Lower lobe of right lung (tissue), 2 donors: ENCODE measurements around the gene PRPF8. TPM values are rescaled to one million over a fixed set of nuclear protein-coding genes. Genes with fewer than 3 reads are reported as not detected.

ENCODE experiments used
- ATAC-seq, 2 donors: fragments of 200-7000 bp; cut with Tn5 transposase; one replicate each; pipeline ENCODE4 v1.9.1; 2020 to 2022; ENCODE audit warnings: mild to moderate bottlenecking in 2 of 2, moderate library complexity in 2 of 2
- DNase-seq: peaks from one replicate; pipeline ENCODE4 v3.0.0-alpha.2; 2020
- H3K27ac ChIP-seq: fragments of 200-600 bp; one replicate; pipeline ENCODE4 v1.8.0; 2022
- H3K27me3 ChIP-seq: fragments of 200-600 bp; one replicate; pipeline ENCODE4 v1.8.0; 2022; ENCODE audit warnings: low read depth
- H3K36me3 ChIP-seq: fragments of 200-600 bp; one replicate; pipeline ENCODE4 v1.8.0; 2022; ENCODE audit warnings: mild to moderate bottlenecking
- H3K4me1 ChIP-seq: fragments of 200-600 bp; one replicate; pipeline ENCODE4 v1.8.0; 2022
- H3K4me3 ChIP-seq: fragments of 200-600 bp; one replicate; pipeline ENCODE4 v1.8.0; 2022; ENCODE audit warnings: mild to moderate bottlenecking
- H3K9me3 ChIP-seq: fragments of 200-600 bp; one replicate; pipeline ENCODE4 v1.8.0; 2022
- intact Hi-C: fragments of 100-400 bp; cut with DNase I; formaldehyde crosslinking; loops from one replicate; pipeline ENCODE4 v1.11.0; 2022
- total RNA-seq: library from RNA; stranded (reverse); fragmentation: NEBNext Ultra II Directional; extraction: Animal tissue kit (Norgen Biotek cat#: 25700); gene quantifications from one replicate; pipeline ENCODE4 v1.2.1, GENCODE V29; 2021
- TF ChIP-seq, protein P1 (sequence below): fragments of 200-600 bp; IDR thresholded peaks from one replicate; pipeline ENCODE4 v1.8.0; 2022; ENCODE audit warnings: antibody characterized with exemption, mild to moderate bottlenecking
- donor health status: DM: no; HTN: yes; CAD: no; lungs with severe emphysema.

Gene PRPF8
- total RNA-seq, 1 donor from 2014 or later: 280 TPM

DNA sequence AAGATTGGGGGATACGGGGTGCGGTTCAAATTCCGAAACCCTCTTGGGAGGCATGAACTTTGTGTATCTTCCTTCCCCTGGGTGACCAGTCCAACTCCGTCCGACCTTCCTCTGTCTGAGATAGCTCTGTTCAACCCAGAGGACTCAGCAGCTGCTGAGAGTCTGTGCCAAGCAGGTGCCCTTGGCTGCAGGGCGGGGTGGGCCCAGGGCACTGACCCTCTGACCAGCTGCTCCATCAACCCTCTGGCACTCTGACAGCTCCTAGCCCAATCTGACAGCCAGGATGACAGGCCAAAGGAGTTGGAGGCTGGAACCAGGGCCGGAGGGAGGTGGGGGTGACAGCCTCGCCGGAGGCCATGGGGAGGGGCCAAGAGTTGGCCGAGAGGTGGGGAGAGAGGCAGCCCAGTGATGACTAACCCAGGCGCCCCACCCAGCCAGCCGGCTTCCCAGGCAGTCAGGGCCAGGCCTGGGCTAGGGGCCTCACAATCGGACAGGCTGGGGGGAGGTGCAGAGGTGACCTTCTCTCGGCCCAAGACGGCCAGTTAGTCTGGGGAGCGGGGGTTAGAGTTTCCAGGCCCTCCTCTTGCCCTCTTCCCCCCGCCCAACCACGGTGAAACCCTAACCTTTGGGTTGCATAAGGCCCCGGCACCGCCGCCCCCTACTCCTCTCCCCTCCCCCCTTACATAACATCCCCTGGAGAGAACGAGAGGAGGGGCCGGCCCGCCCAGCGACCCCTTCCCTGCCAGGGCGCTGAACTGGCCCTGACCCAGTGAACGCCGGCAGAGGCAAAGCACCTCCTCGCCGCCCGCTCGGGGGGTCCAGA, 30.5 kb upstream of the PRPF8 start:
- TF ChIP-seq, protein P1, sequence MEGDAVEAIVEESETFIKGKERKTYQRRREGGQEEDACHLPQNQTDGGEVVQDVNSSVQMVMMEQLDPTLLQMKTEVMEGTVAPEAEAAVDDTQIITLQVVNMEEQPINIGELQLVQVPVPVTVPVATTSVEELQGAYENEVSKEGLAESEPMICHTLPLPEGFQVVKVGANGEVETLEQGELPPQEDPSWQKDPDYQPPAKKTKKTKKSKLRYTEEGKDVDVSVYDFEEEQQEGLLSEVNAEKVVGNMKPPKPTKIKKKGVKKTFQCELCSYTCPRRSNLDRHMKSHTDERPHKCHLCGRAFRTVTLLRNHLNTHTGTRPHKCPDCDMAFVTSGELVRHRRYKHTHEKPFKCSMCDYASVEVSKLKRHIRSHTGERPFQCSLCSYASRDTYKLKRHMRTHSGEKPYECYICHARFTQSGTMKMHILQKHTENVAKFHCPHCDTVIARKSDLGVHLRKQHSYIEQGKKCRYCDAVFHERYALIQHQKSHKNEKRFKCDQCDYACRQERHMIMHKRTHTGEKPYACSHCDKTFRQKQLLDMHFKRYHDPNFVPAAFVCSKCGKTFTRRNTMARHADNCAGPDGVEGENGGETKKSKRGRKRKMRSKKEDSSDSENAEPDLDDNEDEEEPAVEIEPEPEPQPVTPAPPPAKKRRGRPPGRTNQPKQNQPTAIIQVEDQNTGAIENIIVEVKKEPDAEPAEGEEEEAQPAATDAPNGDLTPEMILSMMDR: no peak
- peak; percentile 58 to 60 for ATAC-seq
- Histone ChIP-seq H3K27ac (peak overlapping the region; percentile 98), H3K9me3 (no peaks in the 10 kb centered on the region), H3K27me3 (no peaks in the 10 kb centered on the region), H3K4me1 (peaks cover 64% of the 10 kb centered on the region), H3K4me3 (peak overlapping the region; percentile 82), H3K36me3 (peaks cover 32% of the 10 kb centered on the region)
- peak; percentile 88 for DNase-seq
- intact Hi-C loops: no loop called here

DNA sequence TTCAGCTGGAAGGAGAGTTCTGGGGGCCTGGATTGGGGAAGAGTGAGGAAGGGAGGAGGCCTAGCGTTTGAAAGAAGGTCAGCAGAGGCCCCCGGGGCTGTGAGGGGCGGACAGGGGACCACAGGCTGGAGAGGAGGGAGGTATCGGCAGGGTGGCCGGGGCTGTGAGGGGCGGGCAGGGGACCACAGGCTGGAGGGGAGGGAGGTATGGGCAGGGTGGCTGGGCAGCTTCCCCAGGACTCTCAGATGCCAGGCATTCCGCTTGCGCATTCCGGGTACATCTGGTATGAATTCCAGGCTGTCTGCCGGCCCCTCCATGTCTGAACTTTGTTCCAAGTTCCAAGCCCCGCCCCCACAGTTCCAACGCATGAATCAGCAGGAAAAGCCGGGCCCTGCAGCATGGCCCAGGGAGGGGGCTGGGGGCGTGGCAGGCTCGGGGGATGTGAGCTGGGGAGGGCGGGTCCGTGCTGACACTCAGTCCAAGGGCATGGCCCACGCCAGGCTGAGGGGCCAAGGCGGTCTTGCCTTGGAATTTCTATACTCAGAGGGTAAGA, 29.8 kb upstream of the PRPF8 start:
- ATAC-seq (peak; percentile 43 to 57), DNase-seq (peak; percentile 96)
- H3K27me3 ChIP-seq: no peaks in the 10 kb centered on the region
- H3K27ac ChIP-seq: peak overlapping the region; percentile 98
- peaks cover 32% of the 10 kb centered on the region for H3K36me3 ChIP-seq
- no peaks in the 10 kb centered on the region for H3K9me3 ChIP-seq
- intact Hi-C loops: no loop called here
- H3K4me3 ChIP-seq: peak overlapping the region; percentile 82
- TF ChIP-seq, protein P1: no peak
- peaks cover 66% of the 10 kb centered on the region for H3K4me1 ChIP-seq

DNA sequence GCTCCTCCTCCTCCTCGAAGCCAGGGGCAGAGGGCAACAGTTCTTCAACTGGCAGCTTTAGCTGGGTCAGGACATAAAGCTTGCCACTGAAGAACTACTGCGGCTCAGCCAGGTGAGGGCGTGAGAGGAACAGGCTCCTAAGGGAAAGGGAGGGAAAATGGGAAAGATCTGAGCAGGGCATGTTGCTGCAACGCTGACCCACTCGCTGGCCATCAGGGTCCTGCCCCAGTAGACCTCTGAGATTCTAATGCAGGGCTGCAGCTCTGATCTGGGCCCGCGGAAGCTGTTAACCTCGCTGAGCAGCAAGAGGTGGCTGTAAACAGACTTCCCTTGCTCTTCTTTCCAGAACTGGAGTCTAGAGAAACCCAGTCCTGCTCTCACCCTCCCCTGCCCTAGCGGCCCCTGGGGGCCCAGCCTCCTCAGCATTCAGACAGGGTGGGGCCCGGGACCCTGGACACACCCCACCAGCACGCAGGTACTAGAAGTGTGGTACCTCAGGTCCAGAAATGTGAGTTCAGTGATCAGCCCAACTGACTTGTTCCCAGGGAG, 29.3 kb upstream of the PRPF8 start:
- peak overlapping the region; percentile 82 for H3K4me3 ChIP-seq
- no peaks in the 10 kb centered on the region for H3K27me3 ChIP-seq
- ATAC-seq (no peak), DNase-seq (peak; percentile 58)
- H3K9me3 ChIP-seq: no peaks in the 10 kb centered on the region
- TF ChIP-seq, protein P1: peak; percentile 41
- H3K4me1 ChIP-seq: peaks cover 72% of the 10 kb centered on the region
- H3K36me3 ChIP-seq: peaks cover 32% of the 10 kb centered on the region
- intact Hi-C loops: no loop called here
- peak overlapping the region; percentile 98 for H3K27ac ChIP-seq

DNA sequence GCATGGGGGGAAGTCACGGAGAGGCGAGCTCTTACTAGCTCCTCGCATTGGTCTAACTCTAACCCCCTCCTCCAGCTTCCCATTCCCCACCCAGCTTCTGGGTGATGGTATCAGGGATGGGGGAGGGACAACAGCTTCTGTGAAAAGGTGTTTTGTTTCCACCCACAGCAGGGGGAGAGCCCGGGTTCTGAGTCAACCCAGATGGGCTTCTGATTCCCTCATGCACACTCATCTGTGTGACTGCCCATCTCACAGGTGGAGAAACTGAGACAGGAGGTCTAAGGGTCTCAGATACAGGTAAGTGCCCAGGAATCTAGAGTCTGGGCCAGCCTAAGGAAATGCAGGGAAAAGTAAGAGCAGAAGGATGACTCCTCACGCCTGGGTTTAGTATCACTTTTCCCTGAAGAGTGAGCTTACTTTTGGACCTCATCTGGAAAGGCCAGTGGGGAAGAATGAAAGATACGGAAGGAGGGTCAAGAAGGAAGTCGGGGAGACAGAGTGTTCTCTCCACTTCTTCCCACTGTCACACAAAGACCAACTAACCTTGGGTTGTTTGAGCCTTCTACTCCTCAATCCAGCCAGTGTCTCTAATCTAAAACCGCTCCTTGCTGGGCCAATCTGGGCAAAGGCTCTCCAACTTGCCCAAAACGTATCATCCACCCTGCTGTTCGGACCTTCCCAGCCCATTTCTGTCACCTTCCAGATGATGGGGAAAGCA, 28.7 kb upstream of the PRPF8 start:
- H3K36me3 ChIP-seq: peaks cover 32% of the 10 kb centered on the region
- no peak for DNase-seq
- peak overlapping the region; percentile 98 for H3K27ac ChIP-seq
- ATAC-seq: no peak
- no peaks in the 10 kb centered on the region for H3K9me3 ChIP-seq
- TF ChIP-seq, protein P1: no peak
- H3K4me3 ChIP-seq: peak overlapping the region; percentile 82
- intact Hi-C loops: no loop called here
- H3K4me1 ChIP-seq: peaks cover 71% of the 10 kb centered on the region
- no peaks in the 10 kb centered on the region for H3K27me3 ChIP-seq

DNA sequence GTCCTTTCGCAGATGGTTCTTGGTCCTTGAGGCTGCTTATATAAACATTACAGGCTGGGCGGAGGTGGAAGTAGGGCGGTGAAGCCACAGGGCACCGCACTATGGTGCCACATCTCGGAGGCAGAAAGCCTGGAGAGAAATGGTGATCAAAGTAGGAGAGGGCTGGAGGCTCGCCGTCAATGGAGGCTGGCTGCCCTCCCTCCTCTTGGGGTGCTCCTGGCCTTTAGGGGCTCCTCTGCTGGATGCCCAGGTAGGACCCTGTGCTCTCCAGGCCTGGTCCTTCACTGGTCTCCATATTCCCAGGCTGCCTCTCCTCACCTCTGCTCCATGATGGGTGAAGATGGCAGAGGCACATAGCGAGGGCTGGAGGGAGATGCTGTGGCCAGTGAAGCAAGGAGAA, 27.6 kb upstream of the PRPF8 start:
- TF ChIP-seq, protein P1: no peak
- Histone ChIP-seq H3K4me3 (no peak overlapping the region), H3K27ac (peak overlapping the region; percentile 98), H3K36me3 (peaks cover 32% of the 10 kb centered on the region), H3K4me1 (peaks cover 62% of the 10 kb centered on the region), H3K27me3 (no peaks in the 10 kb centered on the region), H3K9me3 (no peaks in the 10 kb centered on the region)
- intact Hi-C loops: no loop called here
- DNase-seq: no peak
- no peak for ATAC-seq
